ENCODE data around the gene PDPK1.
A peak's percentile ranks its signal among the peaks of the same experiment; 100 is the strongest.
"Not testable (repeated sequence)": the region's sequence is repeated elsewhere in the genome, so short reads cannot be mapped to it uniquely, and the experiment has no call there.

The PDPK1 gene

GRCh38 chr16:2526135-2526534, 11.7 kb upstream of the PDPK1 start:
- DNase-seq: no peak

- no peak for DNase-seq
These were observed 10.6 kb upstream of the PDPK1 start for GRCh38 chr16:2527071-2527783.

DNA sequence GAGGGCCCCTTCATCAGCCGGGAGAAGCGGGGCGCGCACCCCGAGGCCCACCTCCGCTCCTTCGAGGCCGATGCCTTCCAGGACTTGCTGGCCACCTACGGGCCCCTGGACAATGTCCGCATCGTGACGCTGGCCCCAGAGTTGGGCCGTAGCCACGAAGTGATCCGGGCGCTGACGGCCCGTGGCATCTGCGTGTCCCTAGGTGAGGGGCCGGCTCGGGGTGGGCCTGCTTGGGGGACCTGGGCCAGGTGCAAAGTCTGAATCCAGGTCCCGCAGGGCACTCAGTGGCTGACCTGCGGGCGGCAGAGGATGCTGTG, 10.1 kb upstream of the PDPK1 start:
- no peak for DNase-seq

- no peak for DNase-seq
These were observed 9.4 kb upstream of the PDPK1 start for GRCh38 chr16:2528161-2529060.

DNA sequence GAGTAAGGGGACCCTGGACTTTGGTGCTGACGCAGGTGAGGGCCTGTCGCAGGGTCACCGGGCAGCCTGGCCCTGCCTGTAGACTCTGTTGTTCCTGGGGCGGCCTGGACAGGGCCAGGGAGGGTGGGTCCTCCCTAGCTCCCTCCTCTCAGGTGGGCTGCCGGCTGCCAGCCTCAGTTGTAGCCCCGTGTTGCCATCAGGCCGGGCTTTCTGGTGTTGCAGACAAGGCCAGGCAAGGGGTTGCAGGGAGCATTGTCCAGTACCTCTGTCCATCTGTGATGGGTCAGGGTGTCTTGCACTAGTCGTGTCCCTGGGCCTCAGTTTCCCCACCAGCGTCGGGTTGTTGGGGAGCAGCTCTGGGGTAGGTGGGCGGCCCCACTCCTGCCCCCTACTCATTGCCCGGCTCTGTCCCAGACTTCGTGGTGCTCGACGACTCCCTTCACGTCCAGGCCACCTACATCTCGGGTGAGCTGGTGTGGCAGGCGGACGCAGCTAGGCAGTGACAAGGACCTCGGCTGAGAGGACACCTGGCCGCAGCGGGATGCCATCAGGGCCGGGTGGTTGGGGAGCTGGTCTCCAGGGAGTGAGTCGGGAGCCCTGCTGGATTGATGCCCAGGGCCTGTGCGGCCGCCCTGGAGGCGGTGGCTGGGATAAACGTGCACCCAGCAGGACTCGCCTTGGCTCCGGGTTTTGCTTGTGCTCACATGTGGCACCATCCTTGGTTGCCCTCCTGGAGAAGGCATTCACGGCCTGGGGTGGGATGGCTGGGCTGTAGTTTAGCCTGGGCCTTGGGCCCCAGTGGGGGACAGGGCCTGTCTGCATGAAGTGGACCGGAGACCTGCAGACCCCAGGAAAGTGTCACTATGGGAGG, 8.5 kb upstream of the PDPK1 start:
- DNase-seq: no peak

DNA sequence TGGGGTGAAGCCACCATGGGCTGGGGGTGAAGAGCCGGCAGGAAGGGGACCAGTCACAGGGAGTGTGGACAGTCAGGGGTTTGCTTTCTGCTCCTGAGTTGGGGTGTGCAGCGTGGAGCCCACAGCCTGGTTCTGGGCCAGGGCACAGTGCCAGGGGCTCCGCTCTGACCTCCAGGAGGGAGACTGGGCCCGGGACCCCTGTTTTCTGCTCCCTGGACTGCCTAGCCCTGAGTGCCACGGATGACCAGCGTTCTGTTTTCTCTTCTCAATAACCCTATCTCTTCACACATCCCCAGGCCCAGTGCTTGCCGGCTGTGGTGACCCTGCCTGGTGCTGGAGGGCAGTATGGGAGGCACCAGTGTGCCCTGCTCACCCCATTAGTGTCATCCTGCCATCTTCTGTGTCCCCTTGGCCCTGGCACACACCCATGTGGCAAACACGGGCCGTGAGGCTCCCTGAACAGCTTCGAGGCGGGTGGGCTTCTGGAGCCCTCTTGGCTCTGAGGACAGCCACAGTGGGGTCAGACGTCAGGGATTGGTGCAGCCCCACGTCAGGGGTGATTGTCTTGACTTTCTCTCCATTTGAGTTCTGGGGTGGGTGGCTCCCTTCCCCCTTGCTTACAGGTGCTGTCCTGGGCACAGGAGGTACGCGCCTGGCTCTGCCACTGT, 7.7 kb upstream of the PDPK1 start:
- no peak for DNase-seq

DNA sequence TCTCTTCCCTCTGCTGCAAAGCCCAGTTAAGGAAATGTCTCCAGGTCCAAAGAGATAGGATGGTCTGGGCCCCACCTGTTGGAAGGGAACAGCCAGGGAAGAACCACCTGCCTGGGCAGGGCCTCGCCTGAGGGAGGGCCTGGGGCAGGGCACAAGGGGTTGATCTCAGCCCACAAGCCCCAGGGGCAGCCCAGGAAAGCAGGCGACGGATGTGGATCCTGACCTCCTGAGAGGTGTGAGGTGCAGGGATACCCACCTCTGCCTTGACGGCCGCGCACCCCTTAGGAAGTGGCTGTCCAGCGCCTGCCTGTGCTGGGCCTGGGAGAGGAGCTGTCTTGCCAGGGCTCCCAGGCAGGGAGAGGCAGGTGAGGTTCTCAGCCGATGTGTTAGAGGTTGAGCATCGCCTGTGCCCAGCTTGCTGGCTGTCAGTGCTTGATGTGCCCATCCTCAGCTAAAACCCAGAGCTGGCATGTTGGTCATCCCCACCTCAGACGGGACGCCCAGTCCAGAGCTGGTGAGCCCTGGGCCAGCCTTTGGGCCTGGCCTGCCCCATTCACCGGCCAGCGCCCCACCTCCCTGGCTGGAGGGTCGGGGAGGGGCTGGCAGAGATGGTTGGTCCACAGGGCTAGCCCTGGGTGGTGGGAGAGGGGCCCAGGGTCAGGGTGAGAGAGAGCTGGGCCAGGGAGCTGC, 7.0 kb upstream of the PDPK1 start:
- no peak for DNase-seq

- peak; percentile 33 for DNase-seq
These were observed 6.5 kb upstream of the PDPK1 start, which contains the start of gene CEMP1 for GRCh38 chr16:2531371-2531695. CEMP1 (minus strand) TSS chr16:2531408; CDS start chr16:2531073, 335 bp downstream.

DNA sequence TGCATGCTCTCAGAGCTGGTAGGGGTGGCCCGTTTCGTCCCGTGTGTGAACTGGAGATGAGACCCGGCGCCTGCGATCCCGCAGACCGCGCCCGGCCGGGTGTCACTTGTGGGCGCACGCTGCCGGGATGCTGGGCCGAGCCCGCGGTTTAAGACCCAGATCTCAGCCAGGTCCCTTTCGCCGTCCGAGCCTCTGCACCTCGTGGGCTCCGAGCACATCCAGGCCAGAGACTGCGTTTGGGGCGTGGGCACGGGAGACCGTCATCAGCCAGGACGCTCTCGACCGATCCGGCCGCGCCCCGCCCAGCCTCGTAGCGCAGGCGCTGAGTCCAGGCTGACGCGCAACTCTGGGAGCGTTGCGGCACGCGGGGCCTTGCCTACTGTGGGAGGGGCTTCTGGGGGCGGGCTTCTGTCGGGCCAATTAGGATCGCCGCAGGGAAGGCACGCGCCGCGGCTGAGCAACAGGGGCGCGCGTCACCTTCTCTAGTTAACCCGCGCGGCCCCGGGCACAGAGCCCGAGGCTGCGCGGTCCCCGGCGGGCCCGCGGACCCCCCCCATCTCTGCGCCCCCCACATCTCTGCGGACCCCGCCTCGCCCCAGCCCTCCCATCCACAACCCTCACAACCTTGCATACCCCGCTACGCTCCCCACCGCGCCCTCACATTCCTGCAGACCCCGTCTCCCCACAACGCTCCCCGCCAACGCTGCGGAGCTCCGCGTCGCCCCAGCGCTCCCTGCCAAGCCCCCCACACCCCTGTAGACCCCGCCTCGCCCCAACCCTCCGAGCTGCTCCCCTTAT, 5.9 kb upstream of the PDPK1 start:
- DNase-seq: peak; percentile 98

GRCh38 chr16:2532494-2533141, 5.2 kb upstream of the PDPK1 start:
- DNase-seq: peak; percentile 53

DNA sequence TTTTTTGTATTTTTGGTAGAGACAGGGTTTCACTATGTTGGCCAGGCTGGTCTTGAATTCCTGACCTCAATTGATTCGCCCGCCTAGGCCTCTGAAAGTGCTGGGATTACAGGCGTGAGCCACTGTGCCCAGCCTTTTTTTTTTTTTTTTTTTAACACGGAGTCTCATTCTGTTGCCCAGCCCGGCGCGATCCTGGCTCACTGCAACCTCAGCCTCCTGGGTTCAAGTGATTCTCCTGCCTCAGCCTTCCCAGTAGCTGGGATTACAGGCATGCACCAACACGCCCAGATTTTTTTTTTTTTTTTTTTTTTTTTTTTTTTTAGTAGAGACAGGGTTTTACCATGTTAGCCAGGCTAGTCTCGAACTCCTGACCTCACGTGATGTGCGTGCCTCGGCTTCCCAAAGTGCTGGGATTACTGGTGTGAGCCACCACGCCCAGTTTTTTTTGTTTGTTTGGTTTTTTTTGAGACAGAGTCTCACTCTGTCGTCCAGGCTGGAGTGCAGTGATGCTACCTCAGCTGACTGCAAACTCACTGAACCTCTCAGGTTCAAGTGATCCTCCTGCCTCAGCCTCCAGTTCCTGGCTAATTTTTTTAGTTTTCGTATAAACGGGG, 4.6 kb upstream of the PDPK1 start:
- DNase-seq: not testable (repeated sequence)

- DNase-seq: no peak
These were observed 3.9 kb upstream of the PDPK1 start for GRCh38 chr16:2533912-2534311.

DNA sequence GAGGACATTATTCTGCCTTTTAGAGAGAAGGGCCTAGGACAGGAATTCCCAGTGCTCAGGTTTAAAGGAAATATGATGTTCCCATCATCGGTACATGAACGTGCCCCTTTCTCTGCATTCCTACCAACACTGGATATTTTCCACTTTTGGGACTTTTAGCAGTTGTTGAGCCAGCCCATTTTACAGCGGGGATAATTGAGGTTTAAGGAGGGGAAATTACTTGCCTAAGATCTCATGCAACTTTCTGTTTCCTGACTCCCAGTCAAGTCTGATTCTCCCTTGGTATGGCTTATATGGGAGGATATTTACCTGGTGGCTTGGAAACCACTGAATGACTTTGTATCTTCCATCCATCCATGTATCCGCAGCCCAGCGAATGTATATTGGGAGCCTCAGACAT, 3.5 kb upstream of the PDPK1 start:
- DNase-seq: not testable (repeated sequence)

- DNase-seq: no peak
These were observed 2.2 kb upstream of the PDPK1 start for GRCh38 chr16:2535625-2536013.

DNA sequence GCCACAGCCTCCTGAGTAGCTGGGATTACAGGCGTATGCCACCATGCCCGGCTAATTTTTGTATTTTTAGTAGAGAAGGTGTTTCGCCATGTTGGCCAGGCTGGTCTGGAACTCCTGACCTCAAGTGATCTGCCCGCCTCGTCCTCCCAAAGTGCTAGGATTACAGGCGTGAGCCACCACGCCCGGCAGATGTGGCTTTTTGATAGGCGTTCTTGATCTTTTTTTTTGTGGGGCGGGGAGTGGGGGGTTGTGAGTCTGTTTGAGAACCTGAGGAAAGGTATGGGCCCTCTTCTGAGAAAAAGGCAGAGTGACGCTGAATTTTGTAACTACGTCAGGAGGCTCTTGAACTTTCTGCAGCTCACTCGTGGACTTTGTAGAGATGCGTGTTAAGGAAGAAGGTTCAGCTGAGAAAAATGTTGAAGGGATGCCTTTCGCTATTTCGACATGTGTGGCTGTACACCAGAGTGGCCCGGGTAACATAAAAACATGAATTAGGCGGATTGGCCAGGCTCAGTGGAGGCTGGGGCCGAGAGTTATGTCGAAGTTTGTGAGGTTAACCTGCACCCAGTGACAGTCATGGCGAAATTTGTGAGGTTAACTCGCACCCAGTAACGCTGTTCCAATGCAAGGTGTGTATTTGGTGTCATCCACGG, 1.5 kb downstream of the PDPK1 start:
- DNase-seq: not testable (repeated sequence)

DNA sequence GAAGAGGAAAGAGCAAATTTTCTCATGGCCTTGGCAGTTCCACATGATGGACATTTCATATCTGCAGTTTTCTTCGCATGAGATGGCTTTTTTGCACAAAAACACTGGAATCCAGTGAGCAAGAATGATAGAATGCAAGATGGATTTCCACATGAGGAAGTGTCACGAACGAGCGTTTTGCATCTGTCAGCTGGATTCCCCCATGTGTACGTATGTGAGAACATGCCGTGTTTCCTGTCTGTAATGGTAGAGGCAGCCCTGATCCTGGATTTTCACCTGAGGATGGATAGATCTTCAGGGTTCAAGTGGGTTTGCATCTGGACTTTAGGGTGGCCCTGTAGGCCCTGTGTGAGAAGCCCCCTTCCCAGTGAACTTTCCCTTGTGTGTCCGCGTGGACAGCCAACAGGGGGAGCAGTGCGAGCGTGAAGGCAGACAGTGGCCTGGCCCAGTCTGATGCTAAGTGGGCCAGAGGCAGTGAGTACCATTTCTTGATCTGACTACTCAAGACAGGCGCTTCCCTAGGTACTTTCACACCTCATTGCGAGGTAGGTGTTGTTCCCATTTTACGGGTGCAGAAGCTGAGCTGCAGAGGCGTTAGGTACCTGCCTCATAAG, 2.1 kb downstream of the PDPK1 start:
- peak; percentile 38 for DNase-seq

GRCh38 chr16:2540912-2541311, 3.1 kb downstream of the PDPK1 start:
- not testable (repeated sequence) for DNase-seq

DNA sequence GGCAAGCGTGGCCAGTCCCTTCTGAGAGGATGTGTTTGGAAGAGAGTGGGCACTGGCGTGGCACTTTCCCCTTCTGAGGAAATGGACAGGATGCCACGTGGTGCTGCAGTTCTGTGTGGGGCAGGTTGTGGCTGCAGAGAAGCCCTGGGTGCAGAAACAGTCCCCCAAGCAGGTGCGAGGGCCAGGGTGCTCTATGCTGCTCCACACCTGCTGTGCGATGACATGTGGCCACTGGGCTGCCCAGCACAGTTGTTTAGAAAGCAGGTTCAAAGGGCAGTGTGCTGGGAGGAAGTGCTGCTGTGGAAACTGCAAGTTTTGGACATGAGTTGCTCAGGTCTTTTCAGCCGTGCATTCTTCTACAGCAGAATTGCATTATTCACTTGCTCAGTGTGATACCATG, 3.6 kb downstream of the PDPK1 start:
- not testable (repeated sequence) for DNase-seq

DNA sequence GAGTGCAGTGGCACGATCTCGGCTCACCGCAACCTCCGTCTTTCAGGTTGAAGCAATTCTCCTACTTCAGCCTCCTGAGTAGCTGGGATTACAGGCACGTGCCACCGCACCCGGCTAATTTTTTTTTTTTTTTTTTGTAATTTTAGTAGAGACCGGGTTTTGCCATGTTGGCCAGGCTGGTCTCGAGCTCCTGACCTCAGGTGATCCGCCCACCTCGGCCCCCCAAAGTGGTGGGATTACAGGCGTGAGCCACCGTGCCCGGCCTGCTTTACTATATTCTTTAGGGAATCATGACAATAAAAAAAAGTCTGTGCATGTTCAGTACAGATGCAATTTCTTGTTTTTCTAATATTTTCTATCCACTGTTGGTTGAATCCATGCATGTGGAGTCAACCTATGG, 6.0 kb downstream of the PDPK1 start:
- DNase-seq: not testable (repeated sequence)

All from stimulated activated CD4-positive, alpha-beta T cell treated with anti-CD3 and anti-CD28 coated beads, Interleukin-4, amount 100 ng/mL, for 1 hour (primary cell).